ENCODE results near the gene SNAPC1.
A peak's percentile ranks its signal among the peaks of the same experiment; 100 is the strongest.

The SNAPC1 gene

DNA sequence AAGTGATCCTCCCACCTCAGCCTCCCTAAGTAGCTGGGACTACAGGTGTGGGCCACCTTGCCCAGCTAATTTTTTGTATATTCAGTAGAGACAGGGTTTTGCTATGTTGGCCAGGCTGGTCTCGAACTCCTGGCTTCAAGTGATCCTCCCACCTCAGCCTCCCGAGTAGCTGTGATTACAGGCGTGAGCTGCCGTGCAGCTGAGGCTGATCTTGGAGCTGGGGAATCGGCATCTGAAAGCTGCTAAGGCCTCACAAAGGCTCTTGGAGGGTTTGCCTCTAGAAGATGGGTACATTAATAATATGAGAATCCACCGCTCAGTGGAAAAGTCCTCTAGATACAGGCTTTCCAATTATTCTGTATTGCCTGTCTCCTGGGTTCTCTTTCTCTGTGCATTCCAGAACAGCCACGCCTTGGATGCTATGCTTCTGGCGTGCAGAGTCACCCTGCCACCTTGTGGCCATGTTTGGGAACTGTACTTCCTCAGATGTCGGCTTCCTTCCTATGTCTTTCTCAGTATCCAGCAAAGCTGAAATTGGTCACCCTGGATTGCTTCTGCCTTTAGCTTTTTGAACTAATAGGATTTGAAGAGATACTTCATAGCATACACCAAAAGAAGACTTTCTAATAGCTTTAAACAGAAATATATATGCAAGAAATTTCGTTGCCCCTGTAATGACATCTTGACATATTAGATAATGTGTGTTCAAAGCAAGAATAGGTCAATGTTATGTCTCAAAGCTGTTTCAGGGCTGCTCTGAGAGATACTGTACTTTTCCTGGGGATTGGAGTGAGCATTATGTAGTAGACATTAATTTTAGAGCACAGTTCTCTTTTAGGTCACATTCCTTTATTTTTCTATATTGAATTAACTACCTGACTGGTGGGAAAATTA, 75.4 kb downstream of the SNAPC1 start:
- TF ChIP-seq, protein P1, sequence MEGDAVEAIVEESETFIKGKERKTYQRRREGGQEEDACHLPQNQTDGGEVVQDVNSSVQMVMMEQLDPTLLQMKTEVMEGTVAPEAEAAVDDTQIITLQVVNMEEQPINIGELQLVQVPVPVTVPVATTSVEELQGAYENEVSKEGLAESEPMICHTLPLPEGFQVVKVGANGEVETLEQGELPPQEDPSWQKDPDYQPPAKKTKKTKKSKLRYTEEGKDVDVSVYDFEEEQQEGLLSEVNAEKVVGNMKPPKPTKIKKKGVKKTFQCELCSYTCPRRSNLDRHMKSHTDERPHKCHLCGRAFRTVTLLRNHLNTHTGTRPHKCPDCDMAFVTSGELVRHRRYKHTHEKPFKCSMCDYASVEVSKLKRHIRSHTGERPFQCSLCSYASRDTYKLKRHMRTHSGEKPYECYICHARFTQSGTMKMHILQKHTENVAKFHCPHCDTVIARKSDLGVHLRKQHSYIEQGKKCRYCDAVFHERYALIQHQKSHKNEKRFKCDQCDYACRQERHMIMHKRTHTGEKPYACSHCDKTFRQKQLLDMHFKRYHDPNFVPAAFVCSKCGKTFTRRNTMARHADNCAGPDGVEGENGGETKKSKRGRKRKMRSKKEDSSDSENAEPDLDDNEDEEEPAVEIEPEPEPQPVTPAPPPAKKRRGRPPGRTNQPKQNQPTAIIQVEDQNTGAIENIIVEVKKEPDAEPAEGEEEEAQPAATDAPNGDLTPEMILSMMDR (IDR thresholded peaks at IDR 0.05; ENCODE audit: low read depth, low read length), result peak; percentile 99
- H3K4me3 ChIP-seq (ENCODE audit: low read depth, low read length), result no peak overlapping the region
- H3K36me3 ChIP-seq, result no peaks in the 10 kb centered on the region
- no peaks in the 10 kb centered on the region for H3K9me3 ChIP-seq
- H3K27me3 ChIP-seq, result no peaks in the 10 kb centered on the region
- peaks cover 6% of the 10 kb centered on the region for H3K4me1 ChIP-seq
- peak; percentile 77 for DNase-seq

DNA sequence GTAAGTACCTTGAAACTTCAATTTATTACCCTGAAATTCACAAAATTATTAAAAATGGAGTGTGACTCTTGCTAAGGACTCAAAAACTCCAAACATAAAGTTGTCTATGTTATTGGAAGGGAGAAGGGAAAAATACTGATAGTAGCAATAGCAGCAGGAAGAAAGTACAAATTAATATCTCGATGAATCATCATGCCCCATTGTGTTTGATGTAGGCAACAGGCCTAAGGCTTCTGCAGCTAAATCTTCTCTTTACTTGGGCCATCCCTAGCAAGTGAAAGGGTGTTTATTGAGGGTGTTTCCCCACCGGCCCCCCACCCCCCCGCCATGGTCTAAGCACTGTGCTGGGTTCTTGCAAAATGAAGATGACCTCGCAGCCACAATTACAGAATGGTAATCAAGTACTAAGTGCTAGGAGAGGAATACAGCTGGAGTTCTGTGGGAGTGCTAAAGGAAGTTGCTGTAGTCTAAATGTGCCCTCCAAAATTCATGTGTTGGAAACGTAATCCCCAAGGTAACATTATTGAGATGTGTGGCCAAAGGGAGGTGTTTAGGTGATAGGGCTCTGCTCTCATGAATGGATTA, 76.5 kb downstream of the SNAPC1 start:
- no peaks in the 10 kb centered on the region for H3K9me3 ChIP-seq
- H3K36me3 ChIP-seq, result no peaks in the 10 kb centered on the region
- H3K4me1 ChIP-seq, result peaks cover 6% of the 10 kb centered on the region
- TF ChIP-seq, protein P1 (IDR thresholded peaks at IDR 0.05; ENCODE audit: low read depth, low read length), result no peak
- H3K27me3 ChIP-seq, result no peaks in the 10 kb centered on the region
- no peak overlapping the region for H3K4me3 ChIP-seq (ENCODE audit: low read depth, low read length)
- DNase-seq, result no peak

DNA sequence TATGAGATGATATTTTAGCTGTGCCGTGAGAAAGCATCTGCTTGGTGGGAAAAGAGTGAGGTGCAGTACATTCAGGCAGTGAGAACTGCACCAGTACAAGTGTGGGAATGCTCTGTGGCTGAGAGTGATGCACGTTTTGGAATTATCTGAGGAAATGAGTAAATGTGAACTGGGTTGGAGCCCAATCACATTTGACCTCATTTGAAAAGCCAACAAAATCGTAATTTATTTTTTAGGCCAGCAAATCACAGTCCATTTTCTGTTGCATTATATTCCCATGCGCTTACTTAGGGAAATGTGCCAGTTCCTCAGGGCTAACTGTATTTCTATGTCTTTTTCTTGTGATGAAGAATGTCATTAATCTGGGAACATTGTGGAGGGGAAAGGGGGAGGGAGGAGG, 77.3 kb downstream of the SNAPC1 start:
- TF ChIP-seq, protein P1 (IDR thresholded peaks at IDR 0.05; ENCODE audit: low read depth, low read length), result no peak
- Histone ChIP-seq H3K4me1 (peaks cover 6% of the 10 kb centered on the region), H3K9me3 (no peaks in the 10 kb centered on the region), H3K4me3 (ENCODE audit: low read depth, low read length) (no peak overlapping the region), H3K36me3 (no peaks in the 10 kb centered on the region), H3K27me3 (no peaks in the 10 kb centered on the region)
- no peak for DNase-seq

DNA sequence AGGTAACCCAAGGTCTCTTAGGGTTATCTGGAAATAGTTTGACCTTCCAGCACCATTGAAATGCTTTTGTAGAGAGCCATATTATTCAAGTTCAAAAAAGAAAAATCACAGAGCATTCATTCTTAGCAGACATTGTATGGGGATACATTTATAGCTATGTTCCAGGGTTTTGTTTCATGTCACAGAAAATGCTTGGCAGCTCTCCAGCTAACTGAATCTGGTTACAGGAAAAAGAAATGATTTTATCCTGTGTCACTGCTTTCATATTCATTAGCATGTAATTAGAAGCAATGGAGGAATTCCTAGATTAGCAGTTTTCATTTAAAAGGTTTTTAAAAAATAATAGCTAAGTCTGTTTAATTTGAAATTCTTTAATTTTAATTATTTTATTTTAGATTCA, 78.9 kb downstream of the SNAPC1 start:
- H3K4me3 ChIP-seq (ENCODE audit: low read depth, low read length), result no peak overlapping the region
- DNase-seq, result peak; percentile 41
- peaks cover 6% of the 10 kb centered on the region for H3K4me1 ChIP-seq
- H3K9me3 ChIP-seq, result no peaks in the 10 kb centered on the region
- H3K36me3 ChIP-seq, result no peaks in the 10 kb centered on the region
- TF ChIP-seq, protein P1 (IDR thresholded peaks at IDR 0.05; ENCODE audit: low read depth, low read length), result no peak
- H3K27me3 ChIP-seq, result no peaks in the 10 kb centered on the region

All from BE2C (cell line).